Measurements from ENCODE around the gene OR12D2. TPM values are rescaled to one million over a fixed set of nuclear protein-coding genes. Genes with fewer than 3 reads are reported as not detected.
"Not testable (repeated sequence)": the region's sequence is repeated elsewhere in the genome, so short reads cannot be mapped to it uniquely, and the experiment has no call there.

The OR12D2 gene
- total RNA-seq, 4 donors from 2014 or later = not detected

GRCh38 chr6:29424168-29424567 is 28.7 kb downstream of the OR12D2 start:
- TF ChIP-seq CTCF (IDR thresholded peaks at IDR 0.05) (no peak), POLR2A (IDR thresholded peaks at IDR 0.05) (no peak)
- DNase-seq (ENCODE audit: low spot score in 2 of 2) = no peak
- intact Hi-C loops (cut with DNase I; ENCODE audit: low total_unique reads) = no loop called here
- no peak overlapping the region for H3K4me3 ChIP-seq (ENCODE audit: low read depth, poor library complexity, severe bottlenecking)
- WGBS, 2 donors = 87 to 93% methylated on average over 2 of the region's 2 CpGs

- DNase-seq (ENCODE audit: low spot score in 2 of 2) = no peak
- TF ChIP-seq CTCF (IDR thresholded peaks at IDR 0.05) (no peak), POLR2A (IDR thresholded peaks at IDR 0.05) (no peak)
- whole genome bisulfite sequencing, 2 donors = 53 to 55% methylated on average over 2 of the region's 2 CpGs
Measured at GRCh38 chr6:29424575-29424974, 29.1 kb downstream of the OR12D2 start.

GRCh38 chr6:29425075-29425474 is 29.6 kb downstream of the OR12D2 start:
- no peak overlapping the region for H3K4me3 ChIP-seq (ENCODE audit: low read depth, poor library complexity, severe bottlenecking)
- intact Hi-C loops (cut with DNase I; ENCODE audit: low total_unique reads) = no loop called here
- TF ChIP-seq CTCF (IDR thresholded peaks at IDR 0.05) (no peak), POLR2A (IDR thresholded peaks at IDR 0.05) (no peak)
- WGBS, 2 donors = 43 to 55% methylated on average over 1 of the region's 1 CpG
- no peak for DNase-seq (ENCODE audit: low spot score in 2 of 2)

More at GRCh38 chr6:29424575-29424974, 29.1 kb downstream of the OR12D2 start:
- no peak overlapping the region for H3K4me3 ChIP-seq (ENCODE audit: low read depth, poor library complexity, severe bottlenecking)
- intact Hi-C loops (cut with DNase I; ENCODE audit: low total_unique reads) = no loop called here

- no peak for DNase-seq (ENCODE audit: low spot score in 2 of 2)
- TF ChIP-seq POLR2A (IDR thresholded peaks at IDR 0.05) (no peak), CTCF (IDR thresholded peaks at IDR 0.05) (no peak)
- intact Hi-C loops (cut with DNase I; ENCODE audit: low total_unique reads) = no loop called here
- 80 to 85% methylated on average over 3 of the region's 3 CpGs for WGBS, 2 donors
- no peak overlapping the region for H3K4me3 ChIP-seq (ENCODE audit: low read depth, poor library complexity, severe bottlenecking)
Measured at GRCh38 chr6:29426654-29427053, 31.2 kb downstream of the OR12D2 start.

GRCh38 chr6:29436730-29437129 is 41.3 kb downstream of the OR12D2 start:
- WGBS, 2 donors = 76 to 77% methylated on average over 18 of the region's 18 CpGs
- DNase-seq (ENCODE audit: low spot score in 2 of 2); H3K4me3 ChIP-seq (ENCODE audit: low read depth, poor library complexity, severe bottlenecking); intact Hi-C loops (cut with DNase I; ENCODE audit: low total_unique reads): not testable (repeated sequence)

- TF ChIP-seq CTCF (IDR thresholded peaks at IDR 0.05) = no peak
- no peak for TF ChIP-seq POLR2A (IDR thresholded peaks at IDR 0.05)
Measured at GRCh38 chr6:29439006-29439405, 43.6 kb downstream of the OR12D2 start, which contains the start of gene OR10C1. TSS of gene OR10C1 (plus strand) at chr6:29439306. CDS start at chr6:29440016, 710 bp downstream.

More at GRCh38 chr6:29439006-29439405, 43.6 kb downstream of the OR12D2 start, which contains the start of gene OR10C1:
- no peak for DNase-seq (ENCODE audit: low spot score in 2 of 2)
- intact Hi-C loops (cut with DNase I; ENCODE audit: low total_unique reads) = no loop called here
- no peak within 1 kb of the TSS for H3K4me3 ChIP-seq (ENCODE audit: low read depth, poor library complexity, severe bottlenecking)

Data from lower leg skin (tissue), 4 donors.